ENCODE data around the gene TLR8.

DNA sequence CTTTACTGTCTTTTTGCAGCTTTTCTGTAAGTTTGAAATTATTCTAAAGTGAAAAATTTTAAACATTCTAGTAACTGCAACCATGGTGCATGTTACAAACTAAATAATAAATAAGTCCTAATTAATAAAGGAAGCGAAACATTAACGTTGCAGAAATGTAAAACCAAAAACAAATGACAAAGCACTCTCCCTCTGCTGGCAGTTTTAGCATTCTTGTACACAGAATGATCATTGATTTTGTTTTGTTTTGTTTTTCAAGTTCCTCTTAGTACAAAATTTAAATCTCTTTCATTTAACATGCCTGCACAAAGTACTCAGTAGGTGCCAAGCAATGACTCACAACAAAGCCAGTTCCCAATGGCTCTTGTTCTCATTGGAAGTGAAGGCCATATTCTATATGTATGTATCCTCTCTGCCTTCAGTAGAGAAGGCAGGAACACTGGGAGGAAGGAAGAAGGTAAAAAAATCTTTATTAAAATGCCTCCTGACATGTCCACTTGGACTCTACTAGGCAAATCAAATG is 54.8 kb downstream of the TLR8 start:
- TF ChIP-seq YY1 (IDR thresholded peaks at IDR 0.05; ENCODE audit: low read depth) (no peak), EP300 (IDR thresholded peaks at IDR 0.05; ENCODE audit: borderline replicate concordance in 1 of 2, low read depth in 1 of 2, low read length in 1 of 2) (no peak), GATA2 (CRISPR knock-in tag; IDR thresholded peaks at IDR 0.05) (no peak), EZH2phosphoT487 (IDR thresholded peaks at IDR 0.05; ENCODE audit: borderline replicate concordance, low read depth) (no peak), FOXM1 (IDR thresholded peaks at IDR 0.05; ENCODE audit: low read depth) (no peak)
- TF ChIP-seq, protein P1, sequence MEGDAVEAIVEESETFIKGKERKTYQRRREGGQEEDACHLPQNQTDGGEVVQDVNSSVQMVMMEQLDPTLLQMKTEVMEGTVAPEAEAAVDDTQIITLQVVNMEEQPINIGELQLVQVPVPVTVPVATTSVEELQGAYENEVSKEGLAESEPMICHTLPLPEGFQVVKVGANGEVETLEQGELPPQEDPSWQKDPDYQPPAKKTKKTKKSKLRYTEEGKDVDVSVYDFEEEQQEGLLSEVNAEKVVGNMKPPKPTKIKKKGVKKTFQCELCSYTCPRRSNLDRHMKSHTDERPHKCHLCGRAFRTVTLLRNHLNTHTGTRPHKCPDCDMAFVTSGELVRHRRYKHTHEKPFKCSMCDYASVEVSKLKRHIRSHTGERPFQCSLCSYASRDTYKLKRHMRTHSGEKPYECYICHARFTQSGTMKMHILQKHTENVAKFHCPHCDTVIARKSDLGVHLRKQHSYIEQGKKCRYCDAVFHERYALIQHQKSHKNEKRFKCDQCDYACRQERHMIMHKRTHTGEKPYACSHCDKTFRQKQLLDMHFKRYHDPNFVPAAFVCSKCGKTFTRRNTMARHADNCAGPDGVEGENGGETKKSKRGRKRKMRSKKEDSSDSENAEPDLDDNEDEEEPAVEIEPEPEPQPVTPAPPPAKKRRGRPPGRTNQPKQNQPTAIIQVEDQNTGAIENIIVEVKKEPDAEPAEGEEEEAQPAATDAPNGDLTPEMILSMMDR (IDR thresholded peaks at IDR 0.05), result peak; percentile 27

Data from SK-N-SH (cell line).